Fibroblast of peridontal ligament (primary cell): ENCODE data around the gene MOB3A.
"Not testable (repeated sequence)": the region's sequence is repeated elsewhere in the genome, so short reads cannot be mapped to it uniquely, and the experiment has no call there.

ENCODE experiments used
- DNase-seq: peaks from one replicate; pipeline ENCODE4 v3.0.0-alpha.2; 2010; ENCODE audit errors: extremely low read depth

Gene MOB3A

DNA sequence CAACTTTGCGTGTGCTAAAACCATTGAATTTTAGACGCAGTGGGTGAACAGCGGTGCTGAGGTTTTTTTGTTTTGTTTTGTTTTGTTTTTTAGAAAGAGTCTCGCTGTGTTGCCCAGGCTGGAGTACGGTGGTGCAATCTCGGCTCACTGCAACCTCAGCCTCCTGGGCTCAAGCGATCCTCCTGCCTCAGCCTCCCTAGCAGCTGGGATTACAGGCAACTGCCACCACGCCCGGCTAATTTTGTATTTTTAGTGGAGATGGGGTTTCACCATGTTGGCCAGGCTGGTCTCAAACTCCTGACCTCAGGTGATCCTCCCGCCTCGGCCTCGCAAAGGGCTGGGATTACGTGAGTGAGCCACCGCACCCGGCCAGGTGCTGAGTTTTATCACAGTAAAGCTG, 61.9 kb downstream of the MOB3A start:
- not testable (repeated sequence) for DNase-seq

DNA sequence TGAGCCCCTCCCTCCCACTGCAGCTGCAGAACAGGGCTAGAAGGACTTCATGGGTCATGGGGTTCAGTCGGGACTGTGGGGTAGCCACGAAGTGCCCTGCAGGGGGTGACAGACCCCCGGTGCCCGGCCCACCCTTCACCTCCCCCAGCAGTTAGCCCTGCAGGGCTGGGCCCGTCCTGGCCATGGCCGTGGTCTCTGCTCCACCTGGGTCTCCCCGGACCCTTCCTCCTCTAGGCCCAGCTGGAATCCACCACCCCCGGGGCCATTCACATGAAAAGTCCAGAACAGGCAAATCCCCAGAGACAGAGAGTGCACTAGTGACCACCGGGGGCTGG, 62.3 kb downstream of the MOB3A start:
- DNase-seq = no peak

DNA sequence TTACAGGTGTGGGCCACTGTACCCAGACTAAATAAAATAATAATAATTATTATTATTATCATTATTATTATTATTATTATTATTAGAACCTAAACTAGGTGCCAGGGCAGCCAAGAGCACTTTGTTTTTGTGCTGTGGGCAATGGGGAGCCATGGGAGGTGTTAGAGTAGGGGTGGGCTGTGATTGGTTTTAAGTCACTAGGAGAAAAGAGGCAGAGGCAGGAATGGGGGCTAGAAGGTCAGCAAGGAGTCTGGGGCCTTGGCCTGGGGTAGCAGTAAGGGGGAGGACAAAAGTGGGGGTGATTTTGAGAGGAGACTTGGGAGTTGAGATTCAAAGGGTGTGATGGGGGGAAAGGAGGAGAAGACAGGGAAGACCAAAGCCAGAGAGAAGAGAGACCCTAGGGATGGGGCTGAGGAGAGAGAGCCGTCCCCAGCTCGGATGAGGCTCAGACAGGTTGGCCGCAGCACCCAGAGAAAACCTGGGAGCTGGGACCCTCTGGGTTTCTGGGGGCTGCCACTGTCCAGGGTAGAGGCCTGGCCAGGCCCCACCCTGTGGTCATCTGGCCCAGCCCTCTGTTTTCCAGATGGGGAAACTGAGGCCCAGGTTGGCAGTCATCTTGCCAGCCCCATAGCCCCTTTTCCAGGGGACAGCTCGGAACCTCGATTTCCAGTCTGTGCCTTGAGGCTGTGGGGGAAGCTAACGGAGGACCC, 62.9 kb downstream of the MOB3A start:
- no peak for DNase-seq

DNA sequence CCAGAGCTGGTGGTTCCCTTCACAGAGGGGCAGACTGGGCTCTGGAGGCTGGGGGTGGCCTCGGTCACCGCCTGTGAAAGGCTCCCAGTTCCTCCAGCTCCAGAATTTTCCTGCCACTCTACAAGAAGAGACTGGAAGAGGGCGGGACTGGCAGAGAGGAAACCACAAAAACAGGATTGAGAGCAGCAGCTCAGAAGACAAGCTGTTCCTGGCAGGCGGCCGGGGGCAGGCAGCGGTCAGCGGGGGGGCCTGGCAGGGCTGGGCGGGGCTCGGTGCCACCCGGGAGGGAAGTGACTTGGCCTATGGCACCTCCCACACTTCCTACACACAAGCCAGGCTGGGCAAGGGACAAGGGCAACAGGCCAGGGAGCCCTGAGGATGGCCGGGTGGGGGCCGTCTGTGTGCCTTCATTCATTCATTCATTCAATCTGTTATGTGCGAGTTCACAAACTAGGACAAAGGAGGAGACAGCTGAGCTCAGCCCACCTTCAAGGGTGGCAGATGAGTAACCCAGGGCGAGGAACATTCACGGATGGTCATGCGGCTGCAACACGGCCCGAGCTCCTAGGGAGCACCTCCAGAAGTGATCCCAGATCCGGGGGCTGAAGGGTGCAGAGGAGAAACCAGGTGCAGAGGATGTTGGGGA, 63.7 kb downstream of the MOB3A start:
- DNase-seq = peak; percentile 84

DNA sequence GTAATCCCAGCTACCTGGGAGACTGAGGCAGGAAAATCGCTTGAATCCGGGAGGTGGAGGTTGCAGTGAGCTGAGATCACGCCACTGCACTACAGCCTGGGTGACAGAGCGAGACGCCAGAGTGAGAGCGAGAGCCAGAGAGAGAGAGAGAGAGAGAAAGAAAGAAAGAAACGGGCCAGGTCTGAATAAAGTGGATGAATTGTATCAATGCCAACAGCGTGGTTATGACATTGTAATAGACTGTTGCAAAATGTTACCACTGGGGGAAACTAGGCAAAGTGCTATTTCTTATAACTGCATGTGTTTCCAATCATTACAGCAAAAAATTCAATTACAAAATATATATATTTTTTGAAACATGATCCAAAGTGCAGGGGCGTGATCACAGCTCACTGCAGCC, 68.8 kb downstream of the MOB3A start:
- peak; percentile 98 for DNase-seq

GRCh38 chr19:2026770-2027169, 69.4 kb downstream of the MOB3A start:
- DNase-seq = no peak

- no peak for DNase-seq
Measured at GRCh38 chr19:2022289-2022688, 73.8 kb downstream of the MOB3A start.

DNA sequence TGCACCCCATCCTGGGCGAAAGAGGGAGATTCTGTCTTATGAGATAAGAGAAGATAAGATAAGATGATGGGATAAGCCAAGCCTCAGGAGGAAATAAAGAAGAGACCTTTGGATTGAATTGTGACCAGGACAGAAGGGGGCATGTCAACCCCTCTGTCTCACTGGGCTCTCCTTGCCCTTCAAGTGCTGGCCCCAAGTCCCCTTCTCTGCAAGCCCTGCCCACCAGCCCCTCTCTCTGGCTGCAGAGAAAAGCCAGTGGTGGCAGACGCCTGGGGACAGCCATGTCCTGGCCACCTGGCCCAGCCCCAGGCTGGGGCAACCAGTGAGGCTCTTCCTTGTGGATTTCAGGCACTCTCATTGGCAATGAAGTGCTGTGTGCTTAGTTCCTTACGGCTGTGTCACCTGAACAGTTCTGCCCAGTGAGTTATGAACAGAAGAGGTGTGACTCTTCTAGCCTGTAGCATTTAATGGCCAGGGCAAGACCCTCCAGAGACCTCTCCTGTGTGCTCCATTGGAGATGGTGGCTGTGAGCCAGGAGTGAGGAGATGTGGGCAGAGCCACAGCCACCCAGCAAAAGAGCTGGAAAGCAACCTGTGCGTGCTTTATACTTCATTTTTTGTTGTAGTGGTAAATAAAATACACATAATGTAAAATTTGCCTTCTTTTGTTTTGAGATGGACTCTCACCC, 74.5 kb downstream of the MOB3A start:
- DNase-seq = no peak
